Body of pancreas (tissue), 4 donors: ENCODE measurements around the gene STRA8.

Experiments used
- CTCF ChIP-seq, 7 experiments: fragments of 450-650 bp in 4 of 7; fragments of 200-600 bp in 3 of 7; sonication (generic) in 3 of 7; IDR thresholded peaks; one replicate each; pipeline ENCODE4 v1.5.1; 2016 to 2019; ENCODE audit warnings: antibody characterized with exemption in 7 of 7
- POLR2A ChIP-seq, 3 donors: fragments of 450-650 bp; IDR thresholded peaks; one replicate each; pipeline ENCODE4 v1.6.1; 2016; ENCODE audit warnings: antibody characterized with exemption in 3 of 3, mild to moderate bottlenecking in 2 of 3

- TF ChIP-seq CTCF (IDR thresholded peaks at IDR 0.05): no peak
- TF ChIP-seq POLR2A (IDR thresholded peaks at IDR 0.05): no peak
Measured at GRCh38 chr7:135195156-135195555, 38.5 kb upstream of the STRA8 start.
